ENCODE data around the gene UNC45B. TPM values are rescaled to one million over a fixed set of nuclear protein-coding genes. Genes with fewer than 3 reads are reported as not detected.
"Not testable (repeated sequence)": the region's sequence is repeated elsewhere in the genome, so short reads cannot be mapped to it uniquely, and the experiment has no call there.

UNC45B gene
- total RNA-seq, 2 experiments from 2014 or later: 0.10 TPM

DNA sequence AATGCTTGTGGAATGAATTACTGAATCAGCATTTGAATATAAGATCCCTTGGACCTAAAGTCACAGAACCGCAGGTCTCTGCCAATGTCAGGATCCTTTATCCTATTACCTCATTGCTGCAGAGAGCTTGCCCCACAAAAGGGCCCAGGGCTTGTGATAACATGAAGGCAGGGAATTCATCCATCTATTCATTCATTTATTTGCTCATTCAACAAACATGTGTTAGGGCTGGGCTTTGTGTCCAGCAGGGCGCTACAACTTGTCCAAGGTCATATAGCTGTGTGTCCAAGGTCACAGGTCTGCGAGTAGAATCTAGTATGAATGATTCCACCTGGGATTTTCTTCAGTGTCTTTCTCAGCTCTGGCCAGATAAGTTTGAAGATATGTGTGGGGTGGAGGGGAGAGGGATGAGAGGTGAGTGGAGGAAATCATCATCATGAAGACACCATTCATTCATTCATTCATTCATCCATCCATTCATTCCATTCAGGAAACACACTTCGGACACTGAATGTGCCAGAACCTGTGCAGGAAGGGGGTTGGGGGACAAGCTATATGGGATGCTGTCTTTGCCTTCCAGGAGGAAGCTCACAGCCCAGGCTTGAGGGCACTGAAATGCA lies 1.3 kb upstream of the UNC45B start:
- peaks cover 13% of the 10 kb centered on the region for H3K4me1 Mint-ChIP-seq
- H3K4me3 Mint-ChIP-seq: no peak overlapping the region
- ChIA-PET POLR2A (interaction anchor here (0.7 kb wide), 1 partner anchor 226 kb away, joined by 3 read pairs; no protein-coding TSS in a partner anchor), CTCF (interaction anchor here (1.9 kb wide), 1 partner anchor 10 kb away, joined by 4 read pairs; no protein-coding TSS in a partner anchor)
- no peaks in the 10 kb centered on the region for H3K36me3 Mint-ChIP-seq (ENCODE audit: low read depth)
- no peaks in the 10 kb centered on the region for H3K9me3 Mint-ChIP-seq
- H3K27ac Mint-ChIP-seq: no peak overlapping the region
- no peaks in the 10 kb centered on the region for H3K27me3 Mint-ChIP-seq
- DNase-seq: no peak

DNA sequence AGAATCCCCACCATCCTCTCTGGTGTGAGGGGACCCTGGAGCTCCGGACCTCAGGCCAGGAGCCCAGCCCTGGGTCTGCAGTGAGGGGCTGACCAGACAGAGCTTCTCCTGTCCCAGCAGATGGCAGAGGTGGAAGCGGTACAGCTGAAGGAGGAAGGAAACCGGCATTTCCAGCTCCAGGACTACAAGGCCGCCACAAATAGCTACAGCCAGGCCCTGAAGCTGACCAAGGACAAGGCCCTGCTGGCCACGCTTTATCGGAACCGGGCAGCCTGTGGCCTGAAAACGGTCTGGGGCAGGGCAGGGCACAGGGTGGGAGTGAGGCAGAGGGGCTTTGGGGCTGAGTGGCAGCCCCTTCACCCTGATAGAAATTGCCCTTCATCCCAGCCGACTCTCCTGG lies 527 bp downstream of the UNC45B start:
- DNase-seq: no peak
- peaks cover 2% of the 10 kb centered on the region for H3K27me3 Mint-ChIP-seq
- CTCF ChIA-PET: interaction anchor here (1.0 to 1.9 kb wide), 5 partner anchors 8 to 26 kb away, joined by 3 to 4 read pairs (median 3); no protein-coding TSS in a partner anchor
- no peak overlapping the region for H3K4me3 Mint-ChIP-seq
- H3K9me3 Mint-ChIP-seq: no peaks in the 10 kb centered on the region
- POLR2A ChIA-PET: no interaction called here
- no peak overlapping the region for H3K27ac Mint-ChIP-seq
- no peaks in the 10 kb centered on the region for H3K36me3 Mint-ChIP-seq (ENCODE audit: low read depth)
- peaks cover 6% of the 10 kb centered on the region for H3K4me1 Mint-ChIP-seq

DNA sequence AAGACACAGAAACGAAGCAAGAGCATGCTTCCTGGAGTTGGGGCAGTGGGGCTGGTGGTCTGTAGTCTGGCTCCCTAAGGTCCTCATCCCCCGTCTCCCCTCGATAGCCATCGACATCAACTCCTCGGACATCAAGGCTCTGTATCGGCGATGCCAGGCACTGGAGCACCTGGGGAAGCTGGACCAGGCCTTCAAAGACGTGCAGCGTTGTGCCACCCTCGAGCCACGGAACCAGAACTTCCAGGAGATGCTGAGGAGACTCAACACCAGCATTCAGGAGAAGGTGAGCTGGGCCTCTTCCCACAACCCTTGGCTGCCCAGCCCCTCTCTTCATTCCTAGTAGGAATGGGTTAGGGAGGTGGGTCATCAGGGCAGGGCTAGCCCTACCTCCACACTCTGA lies 2.3 kb downstream of the UNC45B start:
- Mint-ChIP-seq H3K9me3 (no peaks in the 10 kb centered on the region), H3K27me3 (peaks cover 6% of the 10 kb centered on the region), H3K27ac (no peak overlapping the region), H3K4me3 (no peak overlapping the region), H3K36me3 (ENCODE audit: low read depth) (no peaks in the 10 kb centered on the region), H3K4me1 (no peaks in the 10 kb centered on the region)
- ChIA-PET POLR2A (no interaction called here), CTCF (interaction anchor here (1.1 to 1.2 kb wide), 2 partner anchors 8 to 9 kb away, joined by 3 to 4 read pairs; no protein-coding TSS in a partner anchor)
- no peak for DNase-seq

DNA sequence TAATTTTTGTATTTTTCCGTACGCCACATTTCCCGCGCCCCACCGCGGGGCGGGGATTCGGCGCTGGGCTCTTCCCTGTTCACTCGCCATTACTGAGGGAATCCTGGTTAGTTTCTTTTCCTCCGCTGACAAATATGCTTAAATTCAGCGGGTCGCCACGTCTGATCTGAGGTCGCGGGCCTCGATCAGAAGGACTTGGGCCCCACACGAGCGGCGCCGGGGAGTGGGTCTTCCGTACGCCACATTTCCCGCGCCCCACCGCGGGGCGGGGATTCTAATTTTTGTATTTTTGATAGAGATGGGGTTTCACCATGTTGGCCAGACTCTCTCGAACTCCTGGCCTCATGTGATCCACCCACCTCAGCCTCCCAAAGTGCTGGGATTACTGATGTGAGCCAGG lies 3.5 kb downstream of the UNC45B start:
- H3K4me1 Mint-ChIP-seq; POLR2A ChIA-PET; H3K27me3 Mint-ChIP-seq; H3K36me3 Mint-ChIP-seq (ENCODE audit: low read depth); H3K9me3 Mint-ChIP-seq; DNase-seq; H3K4me3 Mint-ChIP-seq; H3K27ac Mint-ChIP-seq: not testable (repeated sequence)
- CTCF ChIA-PET: interaction anchor here (1.1 kb wide), 1 partner anchor 10 kb away, joined by 3 read pairs; no protein-coding TSS in a partner anchor

DNA sequence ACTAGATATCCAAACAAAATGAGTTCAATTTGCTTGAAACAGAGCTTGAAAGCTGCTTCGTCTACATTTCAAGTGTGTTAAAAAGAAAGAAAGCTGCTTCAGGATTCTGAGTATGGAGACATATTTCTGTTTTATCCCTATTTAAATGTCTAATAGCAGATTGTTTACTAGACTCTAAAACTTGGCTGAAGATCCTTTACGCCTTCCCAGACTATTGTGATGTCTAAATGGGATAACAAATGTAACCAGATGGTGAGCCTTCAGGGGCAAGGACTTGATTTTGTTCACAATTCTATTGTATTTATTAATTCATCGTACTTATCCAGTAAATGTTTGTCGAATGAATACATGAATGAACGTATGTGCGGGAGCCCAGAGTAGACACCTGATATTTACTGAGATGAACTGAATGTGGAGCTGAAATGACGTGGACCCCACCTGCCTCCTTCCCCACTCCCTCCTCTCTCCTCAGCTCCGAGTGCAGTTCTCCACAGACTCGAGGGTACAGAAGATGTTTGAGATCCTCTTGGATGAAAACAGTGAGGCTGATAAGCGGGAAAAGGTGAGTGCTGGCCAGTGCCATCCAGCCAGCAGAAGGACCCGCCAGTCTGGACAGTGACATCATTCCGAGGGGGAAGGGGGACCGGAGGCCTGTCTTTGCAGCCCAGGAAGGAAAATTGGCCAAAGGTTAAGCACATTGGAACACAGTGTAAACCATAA lies 5.0 kb downstream of the UNC45B start:
- Mint-ChIP-seq H3K36me3 (ENCODE audit: low read depth) (no peaks in the 10 kb centered on the region), H3K4me3 (no peak overlapping the region), H3K27me3 (peaks cover 6% of the 10 kb centered on the region), H3K27ac (no peak overlapping the region), H3K4me1 (peaks cover 3% of the 10 kb centered on the region), H3K9me3 (no peaks in the 10 kb centered on the region)
- no peak for DNase-seq
- POLR2A ChIA-PET: no interaction called here
- CTCF ChIA-PET: interaction anchor here (0.8 kb wide), 1 partner anchor 61 kb away, joined by 5 read pairs; no protein-coding TSS in a partner anchor

DNA sequence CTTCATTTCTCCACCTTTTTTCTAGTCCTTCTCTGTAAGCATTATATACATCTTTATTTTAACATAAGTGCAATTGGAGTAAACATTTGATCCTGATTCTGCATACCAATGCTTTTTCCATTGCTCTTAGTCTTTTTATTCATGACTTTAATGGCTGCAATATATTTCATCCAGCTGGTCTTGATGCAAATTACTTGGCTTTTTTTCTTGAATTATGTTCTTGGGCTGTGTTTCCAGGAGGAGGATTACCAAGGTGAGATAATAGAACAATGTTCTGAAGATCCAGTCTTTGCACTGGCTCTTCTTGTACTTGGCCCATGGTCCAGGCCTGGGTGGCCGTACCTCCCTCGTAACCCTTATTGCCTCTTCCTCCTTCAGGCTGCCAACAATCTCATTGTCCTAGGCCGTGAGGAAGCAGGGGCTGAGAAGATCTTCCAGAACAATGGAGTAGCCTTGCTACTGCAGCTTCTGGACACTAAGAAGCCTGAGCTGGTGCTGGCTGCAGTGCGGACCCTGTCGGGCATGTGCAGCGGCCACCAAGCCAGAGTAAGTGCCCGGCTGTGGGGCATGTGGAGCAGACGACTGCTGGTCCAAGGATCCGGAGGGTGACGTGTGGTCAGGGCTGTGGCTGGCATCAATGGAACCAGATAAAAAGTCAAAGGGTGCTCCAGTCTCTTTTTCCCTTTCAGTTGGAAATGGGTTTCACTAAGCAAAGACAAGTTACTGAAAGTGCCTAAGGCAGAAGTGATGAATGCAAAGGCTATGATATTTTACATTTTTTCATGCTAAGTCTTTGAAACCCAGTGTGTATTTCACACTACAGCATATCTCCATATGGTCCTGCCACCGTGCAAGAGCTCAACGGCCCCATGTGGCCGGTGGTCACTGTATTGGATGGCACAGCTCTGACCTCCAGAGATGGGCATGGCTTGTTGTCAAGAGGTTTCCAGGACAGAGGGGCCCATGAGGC lies 6.9 kb downstream of the UNC45B start:
- POLR2A ChIA-PET: no interaction called here
- no peak for DNase-seq
- Mint-ChIP-seq H3K9me3 (peaks cover 3% of the 10 kb centered on the region), H3K4me3 (no peak overlapping the region), H3K27ac (no peak overlapping the region), H3K4me1 (peaks cover 9% of the 10 kb centered on the region), H3K27me3 (peaks cover 9% of the 10 kb centered on the region), H3K36me3 (ENCODE audit: low read depth) (no peaks in the 10 kb centered on the region)
- CTCF ChIA-PET: interaction anchor here (0.8 to 1.0 kb wide), 2 partner anchors 11 to 20 kb away, joined by 3 read pairs; no protein-coding TSS in a partner anchor

DNA sequence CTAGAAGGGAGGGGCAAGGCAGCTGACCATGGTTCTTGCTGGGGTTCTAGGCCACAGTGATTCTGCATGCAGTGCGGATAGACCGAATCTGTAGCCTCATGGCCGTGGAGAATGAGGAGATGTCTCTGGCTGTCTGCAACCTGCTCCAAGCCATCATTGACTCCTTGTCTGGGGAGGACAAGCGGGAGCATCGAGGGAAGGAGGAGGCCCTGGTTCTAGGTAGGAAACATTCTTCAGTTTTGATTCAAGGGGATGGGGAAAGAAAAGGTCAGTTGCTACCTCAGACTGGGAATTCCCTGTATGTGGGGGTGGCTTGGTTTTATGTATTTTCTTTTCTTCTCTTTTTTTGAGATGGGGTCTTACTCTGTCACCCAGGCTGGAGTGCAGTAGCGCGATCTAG lies 7.6 kb downstream of the UNC45B start:
- Mint-ChIP-seq H3K4me1 (peaks cover 16% of the 10 kb centered on the region), H3K27me3 (peaks cover 9% of the 10 kb centered on the region), H3K36me3 (ENCODE audit: low read depth) (peaks cover 5% of the 10 kb centered on the region), H3K27ac (no peak overlapping the region), H3K9me3 (peaks cover 6% of the 10 kb centered on the region), H3K4me3 (no peak overlapping the region)
- CTCF ChIA-PET: interaction anchor here (1.6 kb wide), 1 partner anchor 8 kb away, joined by 4 read pairs; the partner anchor contains the start of gene UNC45B
- no peak for DNase-seq
- POLR2A ChIA-PET: no interaction called here

DNA sequence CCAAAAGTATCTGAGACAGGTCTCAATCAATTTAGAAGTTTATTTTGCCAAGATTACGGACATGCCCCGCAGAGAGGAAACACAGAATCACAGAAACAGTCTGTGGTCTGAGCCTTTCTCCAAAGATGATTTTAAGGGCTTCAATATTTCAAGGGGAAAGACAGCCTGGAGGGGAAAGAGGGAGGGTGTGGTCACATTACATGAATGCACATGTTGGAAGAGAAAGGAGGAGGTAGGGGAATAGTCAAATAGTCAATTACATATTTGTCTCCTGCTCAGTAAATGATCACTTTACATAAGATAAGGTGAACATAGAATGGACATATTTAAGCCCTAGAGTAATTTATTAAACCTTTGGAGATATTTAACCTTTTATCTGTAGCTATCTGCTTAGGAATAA lies 12.3 kb downstream of the UNC45B start:
- peaks cover 44% of the 10 kb centered on the region for H3K4me1 Mint-ChIP-seq
- peaks cover 12% of the 10 kb centered on the region for H3K9me3 Mint-ChIP-seq
- no peak overlapping the region for H3K27ac Mint-ChIP-seq
- CTCF ChIA-PET: no interaction called here
- no peak overlapping the region for H3K4me3 Mint-ChIP-seq
- peaks cover 12% of the 10 kb centered on the region for H3K36me3 Mint-ChIP-seq (ENCODE audit: low read depth)
- peaks cover 3% of the 10 kb centered on the region for H3K27me3 Mint-ChIP-seq
- DNase-seq: no peak
- POLR2A ChIA-PET: no interaction called here

DNA sequence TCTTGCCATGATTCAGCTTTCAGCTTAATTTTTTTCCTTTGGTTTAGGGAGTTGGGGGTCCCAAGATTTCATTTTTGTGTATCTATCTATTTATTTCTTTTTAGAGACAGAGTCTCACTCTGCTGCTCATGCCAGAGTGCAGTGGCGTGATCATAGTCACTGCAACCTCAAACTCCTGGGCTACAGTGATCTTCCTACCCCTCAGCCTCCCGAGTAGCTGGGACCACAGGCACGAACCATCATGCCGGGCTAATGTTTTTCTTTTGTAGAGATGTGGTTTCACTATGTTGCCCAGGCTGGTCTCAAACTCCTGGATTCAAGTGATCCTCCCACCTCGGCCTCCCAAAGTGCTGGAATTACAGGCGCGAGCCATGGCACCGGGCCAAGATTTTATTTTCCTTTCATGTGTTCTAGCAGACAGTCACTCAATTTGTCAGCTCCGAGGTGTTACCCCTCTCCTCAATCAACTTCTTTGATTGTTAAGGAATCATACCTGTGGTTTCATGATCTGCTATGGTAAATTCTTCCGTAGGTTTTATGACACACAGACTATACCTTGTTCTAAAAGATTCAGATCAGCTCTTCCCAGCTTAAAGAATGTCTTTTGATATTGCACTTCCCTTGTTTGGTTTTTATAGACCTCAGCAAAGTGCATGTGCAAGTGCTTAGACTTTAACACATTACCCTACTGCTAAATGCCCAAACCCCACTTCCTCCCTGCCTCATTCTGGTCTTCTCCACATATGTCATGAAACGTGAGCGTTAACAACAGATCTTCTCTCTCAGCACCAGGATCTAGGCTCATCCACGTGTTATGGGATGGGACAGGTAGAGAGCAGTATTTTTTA lies 13.0 kb downstream of the UNC45B start:
- Mint-ChIP-seq H3K27me3 (peaks cover 3% of the 10 kb centered on the region), H3K36me3 (ENCODE audit: low read depth) (peaks cover 12% of the 10 kb centered on the region), H3K9me3 (peaks cover 12% of the 10 kb centered on the region), H3K4me1 (peaks cover 50% of the 10 kb centered on the region), H3K27ac (peak overlapping the region; percentile 82), H3K4me3 (no peak overlapping the region)
- DNase-seq: peak; percentile 27
- CTCF ChIA-PET: interaction anchor here (0.7 to 1.4 kb wide), 2 partner anchors 71 to 392 kb away, joined by 3 read pairs; no protein-coding TSS in a partner anchor
- POLR2A ChIA-PET: interaction anchor here (0.6 kb wide), 1 partner anchor 454 kb away, joined by 3 read pairs; no protein-coding TSS in a partner anchor

DNA sequence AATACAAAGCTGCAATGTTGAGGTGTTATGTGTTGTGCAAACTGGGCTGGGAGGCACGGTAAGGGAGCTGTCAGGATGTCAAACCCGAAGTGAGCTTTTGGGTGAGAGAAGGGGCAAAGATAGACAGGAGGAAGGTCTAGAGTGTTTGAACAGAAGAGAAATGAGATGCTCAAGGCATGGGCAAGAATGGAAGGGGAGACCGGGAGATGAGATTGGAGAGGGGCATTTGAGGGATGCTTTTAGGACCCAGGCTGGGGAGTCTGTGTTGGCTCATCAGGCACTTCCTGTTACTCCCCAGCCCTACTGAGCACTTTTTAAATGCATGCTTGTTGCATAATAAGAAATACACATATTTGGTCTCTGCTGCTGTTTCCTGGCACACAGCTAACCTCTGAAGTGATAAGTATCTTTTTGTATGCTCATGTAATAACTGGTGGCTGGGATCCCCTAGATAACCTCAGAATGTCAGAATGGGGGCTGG lies 13.7 kb downstream of the UNC45B start:
- peak; percentile 35 for DNase-seq
- H3K4me1 Mint-ChIP-seq: peaks cover 49% of the 10 kb centered on the region

DNA sequence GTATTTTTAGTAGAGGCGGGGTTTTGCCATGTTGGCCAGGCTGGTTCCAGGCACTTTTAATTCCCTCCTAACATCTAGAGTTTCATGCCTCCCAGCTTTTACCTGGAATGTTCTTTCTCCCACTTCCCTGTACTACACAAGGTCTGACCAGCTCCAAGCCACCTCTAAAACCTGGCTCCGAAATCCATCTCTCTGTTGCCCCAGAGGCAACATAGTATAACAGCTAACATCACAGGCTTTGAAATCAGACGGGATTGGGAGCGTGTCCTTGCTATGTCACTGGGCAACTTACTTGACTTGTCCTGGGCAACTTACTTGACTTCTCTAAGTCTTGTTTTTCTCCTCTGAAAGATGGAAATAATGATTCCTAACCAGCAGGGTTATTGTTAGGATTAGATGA lies 15.1 kb downstream of the UNC45B start:
- no peak overlapping the region for H3K4me3 Mint-ChIP-seq
- no peak overlapping the region for H3K27ac Mint-ChIP-seq
- DNase-seq: no peak
- H3K9me3 Mint-ChIP-seq: peaks cover 12% of the 10 kb centered on the region
- peaks cover 12% of the 10 kb centered on the region for H3K36me3 Mint-ChIP-seq (ENCODE audit: low read depth)
- ChIA-PET POLR2A (no interaction called here), CTCF (interaction anchor here (1.1 to 1.5 kb wide), 2 partner anchors 11 to 15 kb away, joined by 3 read pairs; partner anchors contain the start of gene UNC45B)
- peaks cover 50% of the 10 kb centered on the region for H3K4me1 Mint-ChIP-seq
- peaks cover 3% of the 10 kb centered on the region for H3K27me3 Mint-ChIP-seq

More for the DNA sequence above, 13.7 kb downstream of the UNC45B start:
- H3K4me3 Mint-ChIP-seq: peak overlapping the region; percentile 5
- peak overlapping the region; percentile 82 for H3K27ac Mint-ChIP-seq
- H3K9me3 Mint-ChIP-seq: peaks cover 12% of the 10 kb centered on the region
- peaks cover 3% of the 10 kb centered on the region for H3K27me3 Mint-ChIP-seq
- CTCF ChIA-PET: interaction anchor here (0.7 to 1.4 kb wide), 2 partner anchors 72 to 391 kb away, joined by 3 read pairs; no protein-coding TSS in a partner anchor
- POLR2A ChIA-PET: interaction anchor here (0.7 kb wide), 1 partner anchor 337 kb away, joined by 3 read pairs; no protein-coding TSS in a partner anchor
- H3K36me3 Mint-ChIP-seq (ENCODE audit: low read depth): peaks cover 12% of the 10 kb centered on the region
